ENCODE data around the gene GATD1. TPM values are rescaled to one million over a fixed set of nuclear protein-coding genes. Genes with fewer than 3 reads are reported as not detected.

Gene GATD1
- total and polyA plus RNA-seq, 8 donors: 9.9 to 68.1 (median 22.9) TPM

GRCh38 chr11:820655-821511 is 43.6 kb upstream of the GATD1 start:
- intact Hi-C loops (cut with DNase I; ENCODE audit: low total_unique reads): no loop called here
- H3K27ac ChIP-seq: peak overlapping the region; percentile 94 to 98 (median 96)
- TF ChIP-seq POLR2A (IDR thresholded peaks at IDR 0.05): no peak
- no peak for TF ChIP-seq CTCF (IDR thresholded peaks at IDR 0.05)
- peak; percentile 58 to 86 (median 71) for TF ChIP-seq POLR2AphosphoS5 (IDR thresholded peaks at IDR 0.05)
- peak; percentile 27 for TF ChIP-seq EP300 (IDR thresholded peaks at IDR 0.05)
- H3K27me3 ChIP-seq: peaks cover 0 to 21% (median 0%) of the 10 kb centered on the region in 3 donors
- H3K4me3 ChIP-seq: peak overlapping the region; percentile 72 to 97 (median 94)
- H3K4me1 ChIP-seq: peaks cover 51 to 69% (median 64%) of the 10 kb centered on the region in 4 donors
- no peaks in the 10 kb centered on the region for H3K9me3 ChIP-seq
- H3K36me3 ChIP-seq: peaks cover 32 to 46% (median 43%) of the 10 kb centered on the region in 4 donors
- DNase-seq: peak; percentile 72 to 90
- 26 to 54% (median 41%) methylated on average over 10 to 11 of the region's 11 CpGs for WGBS, 5 donors

GRCh38 chr11:819943-820649 is 42.8 kb upstream of the GATD1 start:
- Histone ChIP-seq H3K27ac (peak overlapping the region; percentile 94 to 98 (median 96)), H3K27me3 (peaks cover 0 to 13% (median 0%) of the 10 kb centered on the region in 3 donors), H3K36me3 (peaks cover 29 to 46% (median 41%) of the 10 kb centered on the region in 4 donors), H3K4me1 (peaks cover 48 to 61% (median 57%) of the 10 kb centered on the region in 4 donors), H3K4me3 (peak overlapping the region; percentile 72 to 97 (median 94)), H3K9me3 (no peaks in the 10 kb centered on the region)
- peak; percentile 95 to 97 for DNase-seq
- intact Hi-C loops (cut with DNase I; ENCODE audit: low total_unique reads): no loop called here
- TF ChIP-seq CTCF (IDR thresholded peaks at IDR 0.05) (no peak), POLR2AphosphoS5 (IDR thresholded peaks at IDR 0.05) (peak in 2 of 3 donors; percentile 54 to 63)
- 1 to 3% (median 2%) methylated on average over 31 to 47 of the region's 47 CpGs for WGBS, 5 donors

GRCh38 chr11:819129-819931 is 42.0 kb upstream of the GATD1 start:
- intact Hi-C loops (cut with DNase I; ENCODE audit: low total_unique reads): no loop called here
- Histone ChIP-seq H3K4me1 (peaks cover 40 to 54% (median 50%) of the 10 kb centered on the region in 4 donors), H3K27me3 (peaks cover 0 to 7% (median 0%) of the 10 kb centered on the region in 3 donors), H3K27ac (peak overlapping the region; percentile 94 to 98 (median 96)), H3K9me3 (no peaks in the 10 kb centered on the region), H3K4me3 (peak overlapping the region; percentile 72 to 97 (median 94)), H3K36me3 (peaks cover 21 to 44% (median 40%) of the 10 kb centered on the region in 4 donors)
- 1 to 5% (median 1%) methylated on average over 15 to 96 of the region's 96 CpGs for WGBS, 5 donors
- peak in 5 of 7 experiments; percentile 9 to 42 (median 15) for TF ChIP-seq CTCF (IDR thresholded peaks at IDR 0.05)
- TF ChIP-seq POLR2A (IDR thresholded peaks at IDR 0.05): peak in 1 of 4 donors; percentile 16
- TF ChIP-seq POLR2AphosphoS5 (IDR thresholded peaks at IDR 0.05): peak; percentile 29 to 93 (median 93)
- no peak for TF ChIP-seq EP300 (IDR thresholded peaks at IDR 0.05)
- DNase-seq: peak; percentile 96 to 97

Data from stomach (tissue), 9 donors.